ENCODE measurements around the gene MKLN1.
"Not testable (repeated sequence)": the region's sequence is repeated elsewhere in the genome, so short reads cannot be mapped to it uniquely, and the experiment has no call there.

The MKLN1 gene

GRCh38 chr7:131424219-131424822 lies 96.6 kb downstream of the MKLN1 start:
- DNase-seq (ENCODE audit: extremely low read depth, low read depth), result no peak
- TF ChIP-seq CTCF (IDR thresholded peaks at IDR 0.05; ENCODE audit: low read depth, low read length), result peak; percentile 53

DNA sequence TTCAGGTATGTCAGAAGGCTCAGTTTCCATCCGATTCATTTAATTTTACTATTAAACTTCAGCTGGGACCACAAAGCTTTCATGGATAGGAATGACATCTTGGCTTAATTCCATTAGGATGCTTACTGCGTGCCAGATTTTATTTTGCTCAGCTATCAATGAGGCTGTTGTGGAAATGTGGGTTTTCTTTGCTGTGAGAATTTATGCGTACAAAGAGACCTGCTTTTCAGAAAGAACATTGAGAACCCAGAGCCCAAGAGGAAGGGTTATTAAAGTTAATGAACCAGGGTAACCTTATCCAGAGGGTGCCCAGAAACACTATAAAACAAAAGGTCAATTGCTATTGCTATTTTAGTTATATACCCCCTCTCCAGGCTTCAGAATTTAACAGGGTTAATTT lies 98.3 kb downstream of the MKLN1 start:
- DNase-seq (ENCODE audit: extremely low read depth, low read depth), result no peak

DNA sequence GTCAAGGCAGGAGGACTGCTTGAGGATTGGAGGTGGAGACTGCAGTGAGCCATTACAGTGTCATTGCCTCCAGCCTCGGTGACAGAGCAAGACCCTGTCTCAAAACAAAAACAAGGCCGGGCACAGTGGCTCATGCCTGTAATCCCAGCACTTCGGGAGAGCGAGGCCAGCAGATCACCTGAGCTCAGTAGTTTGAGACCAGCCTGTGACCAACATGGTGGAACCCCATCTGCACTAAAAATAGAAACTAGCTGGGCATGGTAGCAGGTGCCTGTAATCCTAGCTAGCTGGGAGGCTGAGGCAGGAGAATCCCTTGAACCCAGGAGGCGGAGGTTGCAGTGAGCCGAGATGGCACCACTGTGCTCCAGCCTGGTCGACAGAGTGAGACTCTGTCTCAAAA lies 103.2 kb downstream of the MKLN1 start:
- not testable (repeated sequence) for DNase-seq (ENCODE audit: extremely low read depth, low read depth)

More for the DNA sequence above, 98.3 kb downstream of the MKLN1 start:
- no peak for TF ChIP-seq CTCF (IDR thresholded peaks at IDR 0.05; ENCODE audit: low read depth, low read length)

- no peak for DNase-seq (ENCODE audit: extremely low read depth, low read depth)
- TF ChIP-seq CTCF (IDR thresholded peaks at IDR 0.05; ENCODE audit: low read depth, low read length), result no peak
These were observed 103.6 kb downstream of the MKLN1 start for GRCh38 chr7:131431289-131431688.

DNA sequence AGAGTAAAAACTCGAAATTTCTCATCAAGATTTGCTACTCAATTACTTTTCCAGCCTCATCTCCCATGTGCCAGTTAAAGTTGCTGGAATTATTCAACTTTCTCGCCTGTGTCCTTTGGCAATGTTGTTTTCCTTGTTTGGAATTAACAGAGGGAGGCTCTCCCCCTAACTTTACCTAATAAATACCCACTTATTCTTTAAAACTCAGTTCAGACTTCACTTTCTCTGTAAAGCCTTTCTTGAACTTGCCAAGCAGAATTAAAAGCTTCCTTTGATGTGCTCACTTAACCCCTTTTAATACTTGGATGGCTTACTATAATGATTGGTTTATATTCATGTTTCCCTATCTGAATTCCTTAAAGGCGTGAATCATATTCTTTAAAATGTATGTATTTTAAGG lies 104.1 kb downstream of the MKLN1 start:
- no peak for TF ChIP-seq CTCF (IDR thresholded peaks at IDR 0.05; ENCODE audit: low read depth, low read length)
- DNase-seq (ENCODE audit: extremely low read depth, low read depth), result no peak

DNA sequence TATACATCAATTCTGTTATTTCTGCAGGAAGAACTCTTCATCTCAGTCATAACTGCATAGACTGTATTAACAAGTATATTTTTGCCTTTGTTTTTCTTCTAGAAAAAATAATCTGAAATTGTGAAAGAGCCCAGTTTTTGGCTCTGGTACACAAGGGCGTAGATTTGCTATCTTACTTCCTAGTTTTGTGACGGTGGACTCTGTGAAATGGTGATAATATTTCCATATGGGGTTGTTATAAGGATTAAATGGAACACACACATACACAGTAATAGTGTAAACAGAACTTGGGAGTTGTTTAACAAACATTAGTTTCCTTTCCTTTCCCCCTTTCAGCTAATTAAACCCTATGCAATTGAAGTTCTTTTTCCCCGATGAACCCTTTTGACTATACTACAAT lies 108.7 kb downstream of the MKLN1 start:
- DNase-seq (ENCODE audit: extremely low read depth, low read depth), result no peak
- TF ChIP-seq CTCF (IDR thresholded peaks at IDR 0.05; ENCODE audit: low read depth, low read length), result no peak

DNA sequence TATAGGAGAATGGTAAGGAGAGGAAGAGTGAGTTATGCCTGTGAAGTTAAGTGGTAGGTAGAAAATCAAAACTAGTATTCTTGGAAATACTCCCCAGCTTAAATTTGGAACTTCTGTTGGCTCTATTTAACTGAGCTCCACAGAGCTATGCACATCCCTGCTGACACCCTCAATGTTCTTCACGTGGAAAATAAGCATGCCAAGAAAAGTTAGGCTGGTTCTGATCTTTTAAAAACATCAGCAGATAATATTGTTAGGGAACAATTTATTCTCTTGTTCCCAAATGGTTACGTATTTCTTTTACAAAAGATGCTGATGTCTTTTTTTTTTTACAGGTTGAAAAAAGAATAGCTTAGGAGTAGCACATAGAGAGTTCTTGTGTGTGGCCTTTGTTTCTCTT lies 111.3 kb downstream of the MKLN1 start:
- no peak for DNase-seq (ENCODE audit: extremely low read depth, low read depth)
- no peak for TF ChIP-seq CTCF (IDR thresholded peaks at IDR 0.05; ENCODE audit: low read depth, low read length)

DNA sequence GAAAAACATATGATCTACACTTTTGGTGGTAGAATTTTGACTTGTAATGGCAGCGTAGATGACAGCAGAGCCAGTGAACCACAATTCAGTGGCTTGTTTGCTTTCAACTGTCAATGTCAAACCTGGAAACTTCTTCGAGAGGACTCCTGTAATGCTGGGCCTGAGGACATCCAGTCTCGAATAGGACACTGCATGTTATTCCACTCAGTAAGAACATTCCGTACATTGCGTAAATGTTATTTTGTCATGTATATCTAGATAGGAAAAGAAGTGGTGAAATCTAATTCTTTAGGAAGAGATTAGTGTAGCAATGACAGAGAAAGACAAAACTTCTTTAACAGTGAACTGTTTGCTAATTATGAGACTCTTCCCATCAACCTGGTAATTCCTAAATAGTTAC lies 115.8 kb downstream of the MKLN1 start:
- DNase-seq (ENCODE audit: extremely low read depth, low read depth), result no peak
- no peak for TF ChIP-seq CTCF (IDR thresholded peaks at IDR 0.05; ENCODE audit: low read depth, low read length)
